GM23338 (cell line): ENCODE data around the gene NCR3LG1. TPM values are rescaled to one million over a fixed set of nuclear protein-coding genes. Genes with fewer than 3 reads are reported as not detected.
A peak's percentile ranks its signal among the peaks of the same experiment; 100 is the strongest.

ENCODE experiments used
- ATAC-seq: fragments of 200-7000 bp; cut with Tn5 transposase; 3 replicates; pipeline ENCODE4 v1.9.1; 2020
- DNase-seq: peaks from one replicate; pipeline ENCODE4 v3.0.0-alpha.2; 2015; ENCODE audit warnings: low spot score
- H2AFZ ChIP-seq: fragments of 200-600 bp; sonication (generic); 2 replicates; pipeline ENCODE4 v1.8.0; 2016; ENCODE audit warnings: antibody characterized with exemption, mild to moderate bottlenecking, moderate library complexity
- H3F3A ChIP-seq: fragments of 200-600 bp; sonication (generic); replicated peaks from 2 replicates; pipeline ENCODE4 v1.8.0; 2017; ENCODE audit warnings: antibody characterized with exemption, mixed run types, low read depth
- H3K27ac ChIP-seq: fragments of 200-600 bp; sonication (generic); 2 replicates; pipeline ENCODE4 v1.6.1; 2016; ENCODE audit warnings: low read depth
- H3K27me3 ChIP-seq: fragments of 200-600 bp; sonication (generic); 2 replicates; pipeline ENCODE4 v1.8.0; 2016; ENCODE audit warnings: mild to moderate bottlenecking, mixed run types, moderate library complexity; ENCODE audit not compliant: insufficient read depth
- H3K36me3 ChIP-seq: fragments of 200-600 bp; sonication (generic); 2 replicates; pipeline ENCODE4 v1.8.0; 2016; ENCODE audit warnings: mild to moderate bottlenecking; ENCODE audit not compliant: insufficient read depth
- H3K4me1 ChIP-seq: fragments of 200-600 bp; sonication (generic); 2 replicates; pipeline ENCODE4 v1.8.0; 2016; ENCODE audit warnings: mild to moderate bottlenecking, moderate library complexity; ENCODE audit not compliant: insufficient read depth
- H3K4me2 ChIP-seq: fragments of 200-600 bp; sonication (generic); 2 replicates; pipeline ENCODE4 v1.7.1; 2017; ENCODE audit warnings: mixed run types
- H3K4me3 ChIP-seq: fragments of 200-600 bp; sonication (generic); 2 replicates; pipeline ENCODE4 v1.6.1; 2016; ENCODE audit warnings: mixed run types
- H3K79me2 ChIP-seq: fragments of 200-600 bp; sonication (generic); replicated peaks from 2 replicates; pipeline ENCODE4 v1.8.0; 2017; ENCODE audit warnings: mild to moderate bottlenecking; ENCODE audit not compliant: insufficient read depth
- H3K9me2 ChIP-seq: fragments of 200-600 bp; sonication (generic); 2 replicates; pipeline ENCODE4 v1.8.0; 2017; ENCODE audit not compliant: insufficient read depth
- H4K20me1 ChIP-seq: fragments of 200-600 bp; sonication (generic); replicated peaks from 2 replicates; pipeline ENCODE4 v1.8.0; 2017; ENCODE audit warnings: mild to moderate bottlenecking; ENCODE audit not compliant: insufficient read depth
- H3K27ac Mint-ChIP-seq: 2 replicates; pipeline ENCODE4 v1.8.0; 2020; ENCODE audit warnings: inconsistent platforms, mild to moderate bottlenecking, moderate library complexity, mixed read lengths
- H3K27me3 Mint-ChIP-seq: 3 replicates; pipeline ENCODE4 v1.8.0; 2022; ENCODE audit warnings: low read depth, mild to moderate bottlenecking, moderate library complexity, mixed read lengths, inconsistent platforms; ENCODE audit not compliant: insufficient read depth, poor library complexity
- H3K36me3 Mint-ChIP-seq: 3 replicates; pipeline ENCODE4 v1.8.0; 2021; ENCODE audit warnings: low read depth, mild to moderate bottlenecking, inconsistent platforms, moderate library complexity, mixed read lengths
- H3K4me1 Mint-ChIP-seq: 3 replicates; pipeline ENCODE4 v1.8.0; 2020; ENCODE audit warnings: mild to moderate bottlenecking, inconsistent platforms, mixed read lengths
- H3K4me3 Mint-ChIP-seq: 3 replicates; pipeline ENCODE4 v1.8.0; 2021; ENCODE audit warnings: moderate library complexity, mild to moderate bottlenecking, inconsistent platforms, mixed read lengths
- H3K9me3 Mint-ChIP-seq: 3 replicates; pipeline ENCODE4 v1.8.0; 2020; ENCODE audit warnings: moderate library complexity, mild to moderate bottlenecking, inconsistent platforms, mixed read lengths
- CREB1 ChIP-seq: fragments of 250-450 bp; sonication (Bioruptor Pico); IDR thresholded peaks from 2 replicates; pipeline ENCODE4 v1.5.0; 2020; ENCODE audit warnings: low read depth, mild to moderate bottlenecking, moderate library complexity
- CTCF ChIP-seq, 2 experiments: fragments of 200-600 bp in 1 of 2; sonication (generic) in 1 of 2; conservative IDR thresholded peaks; 2 replicates each; pipeline versions ENCODE4 v1.5.1 to v1.6.1; 2016 to 2017; ENCODE audit warnings: antibody characterized with exemption in 2 of 2, low read depth in 2 of 2, mild to moderate bottlenecking in 2 of 2, moderate library complexity in 1 of 2
- ETS1 ChIP-seq: IDR thresholded peaks from 2 replicates; pipeline ENCODE4 v1.6.1; 2016; ENCODE audit warnings: antibody characterized with exemption
- EZH2 ChIP-seq: fragments of 200-600 bp; sonication (generic); IDR thresholded peaks from one replicate; pipeline ENCODE4 v1.8.0; 2017; ENCODE audit warnings: antibody characterized with exemption, mild to moderate bottlenecking, low read depth; ENCODE audit not compliant: unreplicated experiment
- EZH2phosphoT487 ChIP-seq: fragments of 200-600 bp; sonication (generic); IDR thresholded peaks from one replicate; pipeline ENCODE4 v1.8.1; 2018; ENCODE audit warnings: antibody characterized with exemption; ENCODE audit not compliant: unreplicated experiment
- JUNB ChIP-seq: IDR thresholded peaks from one replicate; pipeline ENCODE4 v1.6.1; 2016; ENCODE audit warnings: antibody characterized with exemption; ENCODE audit not compliant: unreplicated experiment
- POLR2AphosphoS5 ChIP-seq: IDR thresholded peaks from 2 replicates; pipeline ENCODE4 v1.6.1; 2016; ENCODE audit warnings: antibody characterized with exemption, low read depth
- ZNF331 ChIP-seq: fragments of 250-450 bp; sonication (Bioruptor Pico); IDR thresholded peaks from 2 replicates; pipeline ENCODE4 v1.5.0; 2020; ENCODE audit warnings: low read depth, mild to moderate bottlenecking, moderate library complexity
- polyA plus RNA-seq: library from polyadenylated mRNA; unstranded; fragments of >200 nt; fragmentation: Nextera tagmentation; extraction: Ambion mirVana; gene quantifications from 2 replicates; pipeline ENCODE4 v1.2.1, GENCODE V29; 2016
- total RNA-seq: library from RNA; depleted of rRNA; stranded (reverse); fragments of >200 nt; shearing (Covaris generic); gene quantifications from 2 replicates; pipeline ENCODE4 v1.2.3, GENCODE V29; 2014

The NCR3LG1 gene
- total and polyA plus RNA-seq, 2 experiments from 2014 or later: 0.15 to 1.9 TPM

GRCh38 chr11:17383461-17383860, 31.9 kb downstream of the NCR3LG1 start:
- Mint-ChIP-seq H3K4me3 (no peak overlapping the region), H3K36me3 (peaks cover 20% of the 10 kb centered on the region), H3K27me3 (peaks cover 11% of the 10 kb centered on the region), H3K27ac (no peak overlapping the region), H3K9me3 (peaks cover 11% of the 10 kb centered on the region), H3K4me1 (peaks cover 6% of the 10 kb centered on the region; the same call in 2 of the 3 replicates)
- H3K27me3 ChIP-seq: no peaks in the 10 kb centered on the region
- no peak overlapping the region for H3K4me3 ChIP-seq
- H3K4me1 ChIP-seq: no peaks in the 10 kb centered on the region
- no peak overlapping the region for H3K4me2 ChIP-seq
- no peaks in the 10 kb centered on the region for H3F3A ChIP-seq
- no peaks in the 10 kb centered on the region for H4K20me1 ChIP-seq
- H3K9me2 ChIP-seq: 0 out of 2 replicates have a peak, but pooled peaks cover 3% of the 10 kb centered on the region
- peaks cover 3% of the 10 kb centered on the region; the same call in 1 of the 2 replicates for H3K36me3 ChIP-seq
- no peak for ATAC-seq
- DNase-seq: no peak
- H2AFZ ChIP-seq: no peak overlapping the region
- TF ChIP-seq EZH2phosphoT487: no peak
- no peaks in the 10 kb centered on the region for H3K79me2 ChIP-seq
- no peak overlapping the region for H3K27ac ChIP-seq

GRCh38 chr11:17384002-17384511, 32.5 kb downstream of the NCR3LG1 start:
- no peaks in the 10 kb centered on the region for H3K4me1 ChIP-seq
- Mint-ChIP-seq H3K4me3 (no peak overlapping the region), H3K27ac (no peak overlapping the region), H3K36me3 (peaks cover 17% of the 10 kb centered on the region; the same call in 2 of the 3 replicates), H3K9me3 (peaks cover 5% of the 10 kb centered on the region), H3K4me1 (peaks cover 6% of the 10 kb centered on the region; the same call in 2 of the 3 replicates), H3K27me3 (peaks cover 16% of the 10 kb centered on the region)
- no peak overlapping the region for H3K27ac ChIP-seq
- TF ChIP-seq CTCF (conservative IDR thresholded peaks at IDR 0.05; ENCODE audit: low read depth in 2 of 2) (peak; percentile 86 to 97), JUNB (no peak), ETS1 (no peak)
- no peaks in the 10 kb centered on the region for H3K79me2 ChIP-seq
- H3K4me2 ChIP-seq: no peak overlapping the region
- DNase-seq (peak; percentile 93), ATAC-seq (peak; percentile 73)
- no peaks in the 10 kb centered on the region for H3K36me3 ChIP-seq
- H2AFZ ChIP-seq: no peak overlapping the region
- H3K4me3 ChIP-seq: no peak overlapping the region
- no peaks in the 10 kb centered on the region for H3F3A ChIP-seq
- 0 out of 2 replicates have a peak, but pooled peaks cover 3% of the 10 kb centered on the region for H3K9me2 ChIP-seq
- H4K20me1 ChIP-seq: no peaks in the 10 kb centered on the region
- no peaks in the 10 kb centered on the region for H3K27me3 ChIP-seq

GRCh38 chr11:17385492-17385891, 33.9 kb downstream of the NCR3LG1 start:
- Mint-ChIP-seq H3K9me3 (no peaks in the 10 kb centered on the region; the same call in 2 of the 3 replicates), H3K4me3 (no peak overlapping the region), H3K36me3 (peaks cover 10% of the 10 kb centered on the region; the same call in 2 of the 3 replicates), H3K27ac (no peak overlapping the region; the same call in 1 of the 2 replicates), H3K27me3 (peaks cover 13% of the 10 kb centered on the region), H3K4me1 (peaks cover 12% of the 10 kb centered on the region; the same call in 2 of the 3 replicates)
- no peak overlapping the region for H3K4me3 ChIP-seq
- no peaks in the 10 kb centered on the region for H4K20me1 ChIP-seq
- ATAC-seq (no peak), DNase-seq (no peak)
- no peaks in the 10 kb centered on the region for H3K27me3 ChIP-seq
- no peaks in the 10 kb centered on the region for H3F3A ChIP-seq
- no peak overlapping the region for H3K4me2 ChIP-seq
- no peak overlapping the region for H2AFZ ChIP-seq
- H3K27ac ChIP-seq: no peak overlapping the region
- H3K9me2 ChIP-seq: 0 out of 2 replicates have a peak, but pooled peaks cover 3% of the 10 kb centered on the region
- peaks cover 7% of the 10 kb centered on the region; the same call in 1 of the 2 replicates for H3K4me1 ChIP-seq
- no peaks in the 10 kb centered on the region for H3K79me2 ChIP-seq
- H3K36me3 ChIP-seq: no peaks in the 10 kb centered on the region
- TF ChIP-seq ETS1: no peak
- no peak for TF ChIP-seq CREB1
- TF ChIP-seq JUNB: no peak
- no peak for TF ChIP-seq EZH2
- no peak for TF ChIP-seq ZNF331
- no peak for TF ChIP-seq POLR2AphosphoS5
- no peak for TF ChIP-seq EZH2phosphoT487
